Thoracic aorta (tissue), 2 donors: ENCODE measurements around the gene GNA14. TPM values are rescaled to one million over a fixed set of nuclear protein-coding genes. Genes with fewer than 3 reads are reported as not detected.

Experiments used
- ATAC-seq: fragments of 150-250 bp; one replicate; pipeline ENCODE4 v1.8.0; 2017; ENCODE audit warnings: low read depth; ENCODE audit not compliant: insufficient number of reproducible peaks, low FRiP score
- DNase-seq: peaks from one replicate; pipeline ENCODE4 v3.0.0-alpha.2; 2020; ENCODE audit warnings: low spot score
- H3K27ac ChIP-seq, 2 donors: fragments of 200-600 bp; sonication (generic); 1 replicate in 1 of 2; 2 replicates in 1 of 2; pipeline ENCODE4 v1.5.1; 2016; ENCODE audit warnings: mild to moderate bottlenecking in 2 of 2, moderate library complexity in 2 of 2
- H3K27me3 ChIP-seq: fragments of 200-600 bp; sonication (generic); replicated peaks from 2 replicates; pipeline ENCODE4 v1.6.0; 2016; ENCODE audit warnings: mild to moderate bottlenecking; ENCODE audit not compliant: insufficient read depth
- H3K36me3 ChIP-seq: fragments of 200-600 bp; sonication (generic); one replicate; pipeline ENCODE4 v1.5.1; 2016
- H3K4me1 ChIP-seq, 2 donors: fragments of 200-600 bp; sonication (generic); 1 replicate in 1 of 2; 2 replicates in 1 of 2; pipeline versions ENCODE4 v1.5.1 to v1.6.0; 2016; ENCODE audit warnings: low read depth in 2 of 2, mild to moderate bottlenecking in 1 of 2; ENCODE audit not compliant: control insufficient read depth in 1 of 2
- H3K4me3 ChIP-seq: fragments of 200-600 bp; sonication (generic); 2 replicates; pipeline ENCODE4 v1.5.1; 2016; ENCODE audit warnings: mild to moderate bottlenecking
- H3K9me3 ChIP-seq: fragments of 200-600 bp; sonication (generic); 2 replicates; pipeline ENCODE4 v1.5.1; 2016
- total RNA-seq, 2 donors: library from RNA; depleted of rRNA; stranded (reverse); fragments of >200 nt; gene quantifications; one replicate each; pipeline versions ENCODE4 v1.1.0 to v1.2.3, GENCODE V29; 2016
- TF ChIP-seq, protein P1 (sequence below): fragments of 200-600 bp; sonication (generic); IDR thresholded peaks from one replicate; pipeline ENCODE4 v1.5.1; 2019; ENCODE audit warnings: antibody characterized with exemption

Gene GNA14
- total RNA-seq, 2 donors from 2014 or later = 5.8 to 8.4 TPM

DNA sequence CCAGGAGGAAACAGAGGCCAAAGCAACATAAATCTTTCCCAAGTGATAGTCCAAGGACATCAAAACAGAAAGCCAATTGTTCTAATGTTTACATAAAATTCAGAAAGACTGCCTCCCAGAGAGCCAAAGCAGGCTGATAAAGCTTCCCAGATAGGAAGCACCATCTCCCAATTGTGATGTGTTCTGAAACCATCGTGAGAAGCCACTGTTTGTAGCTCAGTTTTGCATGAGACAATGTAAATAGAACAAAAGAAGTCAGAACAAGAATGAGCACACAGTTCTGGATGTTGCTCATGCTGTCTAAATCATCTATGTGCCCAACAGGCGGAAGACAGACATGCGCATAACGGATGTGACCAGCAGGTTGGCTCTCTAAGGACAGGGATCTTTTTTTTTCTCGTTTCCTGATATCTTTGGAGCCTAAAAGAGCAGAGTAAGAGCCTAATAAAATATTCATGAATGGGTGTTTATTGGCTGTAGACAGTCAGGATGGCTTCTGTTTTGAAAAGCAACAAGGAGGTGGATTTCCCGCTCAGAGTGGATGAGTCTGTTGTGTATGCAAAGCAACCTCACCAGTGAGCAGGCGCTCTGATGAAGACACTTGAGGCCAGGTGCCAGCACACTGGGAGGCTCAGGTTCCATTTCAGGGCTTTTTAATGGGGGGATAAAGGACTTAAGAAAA lies 113.6 kb downstream of the GNA14 start:
- Histone ChIP-seq H3K4me3 (no peak overlapping the region), H3K27ac (no peak overlapping the region), H3K4me1 (no peaks in the 10 kb centered on the region), H3K27me3 (no peaks in the 10 kb centered on the region), H3K36me3 (no peaks in the 10 kb centered on the region), H3K9me3 (no peaks in the 10 kb centered on the region)
- TF ChIP-seq, protein P1, sequence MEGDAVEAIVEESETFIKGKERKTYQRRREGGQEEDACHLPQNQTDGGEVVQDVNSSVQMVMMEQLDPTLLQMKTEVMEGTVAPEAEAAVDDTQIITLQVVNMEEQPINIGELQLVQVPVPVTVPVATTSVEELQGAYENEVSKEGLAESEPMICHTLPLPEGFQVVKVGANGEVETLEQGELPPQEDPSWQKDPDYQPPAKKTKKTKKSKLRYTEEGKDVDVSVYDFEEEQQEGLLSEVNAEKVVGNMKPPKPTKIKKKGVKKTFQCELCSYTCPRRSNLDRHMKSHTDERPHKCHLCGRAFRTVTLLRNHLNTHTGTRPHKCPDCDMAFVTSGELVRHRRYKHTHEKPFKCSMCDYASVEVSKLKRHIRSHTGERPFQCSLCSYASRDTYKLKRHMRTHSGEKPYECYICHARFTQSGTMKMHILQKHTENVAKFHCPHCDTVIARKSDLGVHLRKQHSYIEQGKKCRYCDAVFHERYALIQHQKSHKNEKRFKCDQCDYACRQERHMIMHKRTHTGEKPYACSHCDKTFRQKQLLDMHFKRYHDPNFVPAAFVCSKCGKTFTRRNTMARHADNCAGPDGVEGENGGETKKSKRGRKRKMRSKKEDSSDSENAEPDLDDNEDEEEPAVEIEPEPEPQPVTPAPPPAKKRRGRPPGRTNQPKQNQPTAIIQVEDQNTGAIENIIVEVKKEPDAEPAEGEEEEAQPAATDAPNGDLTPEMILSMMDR = no peak
- ATAC-seq (no peak), DNase-seq (no peak)

DNA sequence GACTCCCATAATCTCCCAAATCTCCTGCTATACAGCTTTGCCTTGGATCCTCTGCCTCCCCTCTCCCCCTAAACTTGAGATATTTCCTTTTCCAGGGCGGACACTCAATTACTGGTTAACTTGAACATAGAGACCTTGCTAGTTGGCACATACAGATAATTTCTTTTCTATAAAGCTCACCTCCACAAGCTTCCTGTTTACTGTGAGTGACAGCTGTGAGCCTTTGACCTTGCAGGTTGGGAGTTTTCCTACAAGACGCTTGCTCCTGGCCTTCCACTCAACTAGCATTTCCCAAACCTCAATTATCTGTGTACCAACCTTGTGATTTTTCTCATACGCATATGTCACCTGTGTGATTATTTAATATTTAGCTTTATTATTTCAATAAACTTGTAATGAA lies 114.5 kb downstream of the GNA14 start:
- no peak overlapping the region for H3K4me3 ChIP-seq
- ATAC-seq = no peak
- H3K9me3 ChIP-seq = no peaks in the 10 kb centered on the region
- TF ChIP-seq, protein P1 = no peak
- H3K36me3 ChIP-seq = no peaks in the 10 kb centered on the region
- no peaks in the 10 kb centered on the region for H3K4me1 ChIP-seq
- no peaks in the 10 kb centered on the region for H3K27me3 ChIP-seq
- H3K27ac ChIP-seq = no peak overlapping the region
- no peak for DNase-seq

DNA sequence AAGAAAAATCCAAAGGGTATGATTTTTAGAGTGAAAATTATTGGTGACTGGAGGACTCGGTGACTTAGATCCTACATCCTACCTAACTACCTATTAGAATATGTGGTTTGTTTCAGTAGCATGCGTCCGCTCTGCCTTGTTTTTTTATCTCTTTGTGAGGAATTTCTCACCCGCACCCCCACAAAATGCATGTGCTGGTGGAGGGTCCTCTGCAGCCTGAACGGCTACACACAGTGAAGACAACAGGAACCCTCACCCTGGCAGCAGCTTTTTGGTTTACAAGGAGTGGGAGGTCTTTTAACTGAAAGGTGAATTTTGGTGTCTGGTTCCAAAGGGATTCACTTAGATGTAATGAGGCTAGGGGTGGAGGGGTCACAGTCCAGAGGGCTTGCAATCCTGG lies 115.5 kb downstream of the GNA14 start:
- H3K4me1 ChIP-seq = no peaks in the 10 kb centered on the region
- no peak overlapping the region for H3K27ac ChIP-seq
- no peak overlapping the region for H3K4me3 ChIP-seq
- no peaks in the 10 kb centered on the region for H3K36me3 ChIP-seq
- no peaks in the 10 kb centered on the region for H3K27me3 ChIP-seq
- no peaks in the 10 kb centered on the region for H3K9me3 ChIP-seq
- DNase-seq (no peak), ATAC-seq (peak; percentile 16)
- TF ChIP-seq, protein P1 = no peak

DNA sequence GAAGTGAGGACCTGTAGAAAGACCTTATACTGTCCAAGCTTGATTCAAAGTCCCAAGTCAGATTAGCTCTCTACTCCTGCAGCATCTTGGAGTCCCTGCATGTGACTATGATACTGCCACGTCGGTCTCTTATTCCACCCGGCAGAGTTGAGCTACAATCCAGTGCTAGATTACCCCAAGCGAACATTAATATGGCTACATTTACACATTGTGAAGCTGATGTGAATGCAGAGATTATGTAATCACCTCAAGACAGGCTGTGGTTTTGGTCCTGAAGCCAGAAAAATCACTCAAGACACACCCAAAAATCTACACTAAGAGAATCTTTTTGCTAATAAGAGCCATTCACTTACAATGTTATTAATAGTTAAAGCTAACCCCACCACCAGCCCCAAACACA lies 116.7 kb downstream of the GNA14 start:
- no peak overlapping the region for H3K4me3 ChIP-seq
- H3K36me3 ChIP-seq = no peaks in the 10 kb centered on the region
- TF ChIP-seq, protein P1 = no peak
- no peaks in the 10 kb centered on the region for H3K9me3 ChIP-seq
- H3K4me1 ChIP-seq = no peaks in the 10 kb centered on the region
- H3K27ac ChIP-seq = no peak overlapping the region
- no peaks in the 10 kb centered on the region for H3K27me3 ChIP-seq
- ATAC-seq (no peak), DNase-seq (no peak)

DNA sequence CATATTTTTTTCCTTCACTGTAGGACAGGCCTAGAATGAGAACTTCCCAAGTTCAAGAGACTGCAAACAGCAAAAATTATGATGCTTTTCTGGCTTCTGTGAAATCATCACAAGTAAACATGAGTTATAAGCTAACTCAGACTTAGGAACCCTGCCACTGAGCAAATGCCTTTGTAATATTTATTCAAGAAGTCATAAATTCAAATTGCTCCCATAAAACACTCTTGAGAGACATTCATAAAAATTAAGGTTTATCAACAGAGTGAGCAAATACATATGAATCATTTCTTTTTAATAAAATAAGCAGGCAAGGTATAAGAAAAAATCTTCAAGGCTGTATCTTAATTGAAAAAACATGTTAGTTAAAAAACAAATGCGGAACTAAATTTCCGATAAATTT lies 124.2 kb downstream of the GNA14 start:
- no peaks in the 10 kb centered on the region for H3K4me1 ChIP-seq
- no peaks in the 10 kb centered on the region for H3K36me3 ChIP-seq
- DNase-seq (no peak), ATAC-seq (no peak)
- H3K9me3 ChIP-seq = no peaks in the 10 kb centered on the region
- no peak overlapping the region for H3K4me3 ChIP-seq
- H3K27me3 ChIP-seq = no peaks in the 10 kb centered on the region
- H3K27ac ChIP-seq = no peak overlapping the region
- TF ChIP-seq, protein P1 = no peak
